Ishikawa (cell line): ENCODE data around the gene ADPRM.

Experiments
- EP300 ChIP-seq: IDR thresholded peaks from 2 replicates; pipeline ENCODE4 v1.6.1; 2012; ENCODE audit warnings: borderline replicate concordance
- TCF12 ChIP-seq: IDR thresholded peaks from 2 replicates; pipeline ENCODE4 v1.6.1; 2012; ENCODE audit warnings: low read depth

DNA sequence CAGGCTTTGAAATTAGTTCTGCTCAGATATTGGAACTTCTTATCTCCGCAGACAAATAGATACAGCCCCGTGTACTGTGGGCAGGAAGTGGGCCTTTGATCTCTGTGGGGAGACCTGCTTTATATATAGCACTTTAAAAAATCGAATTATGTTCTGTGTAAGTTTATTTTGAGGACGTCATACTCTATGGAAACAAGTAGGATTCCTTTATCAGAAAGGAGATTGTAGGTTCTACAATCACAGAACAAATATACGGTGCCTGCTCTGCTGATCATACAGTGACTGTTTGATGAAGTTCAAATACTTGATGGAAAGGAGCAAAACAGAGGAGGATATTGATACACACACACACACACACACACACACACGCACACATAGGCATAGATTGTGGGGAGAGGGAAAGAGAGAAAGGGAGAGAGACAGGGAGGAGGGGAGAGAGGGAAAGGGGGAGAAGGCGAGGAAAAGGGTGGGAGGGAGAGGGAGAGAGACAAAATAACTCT, 47.2 kb downstream of the ADPRM start:
- TF ChIP-seq EP300: no peak
- no peak for TF ChIP-seq TCF12
